Measurements from ENCODE around the gene MAN2A1. TPM values are rescaled to one million over a fixed set of nuclear protein-coding genes. Genes with fewer than 3 reads are reported as not detected.
"Not testable (repeated sequence)": the region's sequence is repeated elsewhere in the genome, so short reads cannot be mapped to it uniquely, and the experiment has no call there.

Gene MAN2A1
- total RNA-seq, 4 donors from 2014 or later = 37.0 to 45.9 (median 39.8) TPM

- H3K27me3 ChIP-seq = no peaks in the 10 kb centered on the region
- H3K4me3 ChIP-seq = no peak overlapping the region
- no peak for DNase-seq (ENCODE audit: low spot score in 2 of 2)
- H3K27ac ChIP-seq = no peak overlapping the region
- no peaks in the 10 kb centered on the region for H3K9me3 ChIP-seq
- 76% methylated on average over 6 of the region's 6 CpGs for WGBS
- TF ChIP-seq POLR2A (IDR thresholded peaks at IDR 0.05) (no peak), POLR2AphosphoS5 (IDR thresholded peaks at IDR 0.05) (no peak), EP300 (IDR thresholded peaks at IDR 0.05) (no peak)
- TF ChIP-seq, protein P1, sequence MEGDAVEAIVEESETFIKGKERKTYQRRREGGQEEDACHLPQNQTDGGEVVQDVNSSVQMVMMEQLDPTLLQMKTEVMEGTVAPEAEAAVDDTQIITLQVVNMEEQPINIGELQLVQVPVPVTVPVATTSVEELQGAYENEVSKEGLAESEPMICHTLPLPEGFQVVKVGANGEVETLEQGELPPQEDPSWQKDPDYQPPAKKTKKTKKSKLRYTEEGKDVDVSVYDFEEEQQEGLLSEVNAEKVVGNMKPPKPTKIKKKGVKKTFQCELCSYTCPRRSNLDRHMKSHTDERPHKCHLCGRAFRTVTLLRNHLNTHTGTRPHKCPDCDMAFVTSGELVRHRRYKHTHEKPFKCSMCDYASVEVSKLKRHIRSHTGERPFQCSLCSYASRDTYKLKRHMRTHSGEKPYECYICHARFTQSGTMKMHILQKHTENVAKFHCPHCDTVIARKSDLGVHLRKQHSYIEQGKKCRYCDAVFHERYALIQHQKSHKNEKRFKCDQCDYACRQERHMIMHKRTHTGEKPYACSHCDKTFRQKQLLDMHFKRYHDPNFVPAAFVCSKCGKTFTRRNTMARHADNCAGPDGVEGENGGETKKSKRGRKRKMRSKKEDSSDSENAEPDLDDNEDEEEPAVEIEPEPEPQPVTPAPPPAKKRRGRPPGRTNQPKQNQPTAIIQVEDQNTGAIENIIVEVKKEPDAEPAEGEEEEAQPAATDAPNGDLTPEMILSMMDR (IDR thresholded peaks at IDR 0.05) = no peak
- H3K4me1 ChIP-seq = peaks cover 5% of the 10 kb centered on the region
- H3K36me3 ChIP-seq = no peaks in the 10 kb centered on the region
These were observed 191.4 kb downstream of the MAN2A1 start for GRCh38 chr5:109880907-109881685.

GRCh38 chr5:109882546-109882945, 192.8 kb downstream of the MAN2A1 start:
- peaks cover 2% of the 10 kb centered on the region for H3K4me1 ChIP-seq
- no peak for DNase-seq (ENCODE audit: low spot score in 2 of 2)
- H3K36me3 ChIP-seq = no peaks in the 10 kb centered on the region
- TF ChIP-seq EP300 (IDR thresholded peaks at IDR 0.05) (no peak), POLR2A (IDR thresholded peaks at IDR 0.05) (no peak), POLR2AphosphoS5 (IDR thresholded peaks at IDR 0.05) (no peak)
- TF ChIP-seq, protein P1 (IDR thresholded peaks at IDR 0.05) = no peak
- no peak overlapping the region for H3K27ac ChIP-seq
- no peak overlapping the region for H3K4me3 ChIP-seq
- H3K9me3 ChIP-seq = no peaks in the 10 kb centered on the region
- no peaks in the 10 kb centered on the region for H3K27me3 ChIP-seq

- WGBS = 93% methylated on average over 20 of the region's 20 CpGs
- Histone ChIP-seq H3K4me1 (no peaks in the 10 kb centered on the region), H3K27me3 (no peaks in the 10 kb centered on the region), H3K9me3 (no peaks in the 10 kb centered on the region), H3K4me3 (no peak overlapping the region), H3K36me3 (no peaks in the 10 kb centered on the region), H3K27ac (no peak overlapping the region)
- TF ChIP-seq, protein P1 (IDR thresholded peaks at IDR 0.05) = no peak
- TF ChIP-seq EP300 (IDR thresholded peaks at IDR 0.05) (no peak), POLR2AphosphoS5 (IDR thresholded peaks at IDR 0.05) (no peak), POLR2A (IDR thresholded peaks at IDR 0.05) (no peak)
- no peak for DNase-seq (ENCODE audit: low spot score in 2 of 2)
These were observed 194.9 kb downstream of the MAN2A1 start for GRCh38 chr5:109884676-109885075.

DNA sequence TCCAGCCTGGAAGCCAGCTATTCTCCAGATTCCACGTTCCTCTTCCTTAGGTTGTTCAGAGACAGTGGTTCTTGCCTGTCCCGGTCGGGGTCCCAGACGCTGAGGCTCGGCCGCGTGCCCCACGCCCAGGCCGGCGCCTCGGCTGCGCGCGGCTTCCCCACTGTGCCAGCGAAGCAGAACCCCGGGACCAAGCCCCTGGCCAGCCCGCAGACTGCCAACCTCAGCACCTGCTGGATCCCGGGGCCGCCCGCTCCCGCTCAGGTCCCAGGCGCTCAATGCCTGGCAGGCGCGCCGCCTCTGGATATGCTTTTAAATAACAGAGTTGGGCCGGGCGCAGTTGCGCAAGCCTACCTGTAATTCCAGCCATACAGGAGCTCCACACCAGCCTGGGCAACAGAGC, 195.5 kb downstream of the MAN2A1 start:
- no peak overlapping the region for H3K4me3 ChIP-seq
- no peaks in the 10 kb centered on the region for H3K27me3 ChIP-seq
- H3K4me1 ChIP-seq = no peaks in the 10 kb centered on the region
- TF ChIP-seq POLR2AphosphoS5 (IDR thresholded peaks at IDR 0.05) (no peak), POLR2A (IDR thresholded peaks at IDR 0.05) (no peak), EP300 (IDR thresholded peaks at IDR 0.05) (no peak)
- TF ChIP-seq, protein P1 (IDR thresholded peaks at IDR 0.05) = no peak
- no peaks in the 10 kb centered on the region for H3K36me3 ChIP-seq
- no peak overlapping the region for H3K27ac ChIP-seq
- H3K9me3 ChIP-seq = no peaks in the 10 kb centered on the region
- no peak for DNase-seq (ENCODE audit: low spot score in 2 of 2)
- WGBS = 91% methylated on average over 7 of the region's 28 CpGs

DNA sequence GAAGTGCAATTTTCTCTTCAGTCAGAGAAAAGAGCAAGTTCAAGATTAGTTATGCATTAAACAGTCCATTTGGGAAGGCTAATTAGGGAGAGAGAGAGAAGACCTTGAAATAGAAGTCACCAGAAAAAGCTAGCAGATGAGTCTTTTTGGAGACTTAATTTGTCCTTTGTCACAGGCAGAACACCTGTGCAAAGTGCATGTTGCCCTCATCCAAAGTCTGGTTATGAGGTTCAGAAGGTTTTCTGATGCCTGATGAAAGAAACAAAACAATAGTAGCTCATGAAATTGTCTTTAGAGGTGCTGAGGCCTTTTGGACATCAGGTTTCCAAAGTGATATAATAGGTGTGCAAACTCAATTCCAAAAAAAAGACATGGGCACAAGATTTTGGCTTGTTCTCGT, 199.3 kb downstream of the MAN2A1 start:
- H3K9me3 ChIP-seq = no peaks in the 10 kb centered on the region
- TF ChIP-seq EP300 (IDR thresholded peaks at IDR 0.05) (no peak), POLR2A (IDR thresholded peaks at IDR 0.05) (no peak), POLR2AphosphoS5 (IDR thresholded peaks at IDR 0.05) (no peak)
- TF ChIP-seq, protein P1 (IDR thresholded peaks at IDR 0.05) = no peak

DNA sequence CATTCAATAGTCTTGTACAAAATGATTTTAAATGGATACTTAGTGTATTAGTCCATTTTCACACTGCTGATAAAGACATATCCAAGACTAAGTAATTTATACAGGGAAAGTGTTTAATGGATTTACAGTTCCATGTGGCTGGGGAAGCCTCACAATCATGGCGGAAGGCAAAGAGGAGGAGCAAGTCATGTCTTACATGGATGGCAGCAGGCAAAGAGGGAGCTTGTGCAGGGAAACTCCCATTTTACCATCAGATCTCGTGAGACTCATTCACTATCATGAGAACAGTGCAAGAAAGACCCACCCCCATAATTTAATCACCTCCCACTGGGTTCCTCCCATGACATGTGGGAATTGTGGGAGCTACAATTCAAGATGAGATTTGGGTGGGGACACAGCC, 203.5 kb downstream of the MAN2A1 start:
- H3K4me3 ChIP-seq; H3K36me3 ChIP-seq; DNase-seq (ENCODE audit: low spot score in 2 of 2); H3K27me3 ChIP-seq; H3K4me1 ChIP-seq; H3K9me3 ChIP-seq; H3K27ac ChIP-seq: not testable (repeated sequence)
- 91% methylated on average over 2 of the region's 2 CpGs for WGBS

More for the DNA sequence above, 199.3 kb downstream of the MAN2A1 start:
- 77% methylated on average over 1 of the region's 1 CpG for WGBS
- Histone ChIP-seq H3K36me3 (no peaks in the 10 kb centered on the region), H3K27ac (no peak overlapping the region), H3K27me3 (no peaks in the 10 kb centered on the region), H3K4me3 (no peak overlapping the region), H3K4me1 (no peaks in the 10 kb centered on the region)
- DNase-seq (ENCODE audit: low spot score in 2 of 2) = no peak
